IPS-18c (cell line): ENCODE results near the gene TSPAN17.

Experiments
- H3K4me3 ChIP-seq: 2 replicates; pipeline ENCODE4 v1.7.0; 2013; ENCODE audit warnings: low read depth, mild to moderate bottlenecking, low read length, moderate library complexity; ENCODE audit not compliant: insufficient read depth
- H3K9me3 ChIP-seq: one replicate; pipeline ENCODE4 v1.6.1; 2013; ENCODE audit warnings: mild to moderate bottlenecking, low read length, moderate library complexity; ENCODE audit not compliant: control insufficient read depth, insufficient read depth

The TSPAN17 gene

GRCh38 chr5:176703857-176704256 is 56.6 kb downstream of the TSPAN17 start:
- Histone ChIP-seq H3K9me3 (no peaks in the 10 kb centered on the region), H3K4me3 (no peak overlapping the region)

GRCh38 chr5:176704355-176704754 is 57.1 kb downstream of the TSPAN17 start:
- Histone ChIP-seq H3K4me3 (no peak overlapping the region), H3K9me3 (no peaks in the 10 kb centered on the region)

GRCh38 chr5:176704817-176705216 is 57.5 kb downstream of the TSPAN17 start:
- Histone ChIP-seq H3K9me3 (no peaks in the 10 kb centered on the region), H3K4me3 (no peak overlapping the region)
